Peyer's patch (tissue), 4 donors: ENCODE results near the gene MRAP.

Source experiments
- POLR2A ChIP-seq, 2 donors: fragments of 450-650 bp; IDR thresholded peaks; one replicate each; pipeline ENCODE4 v1.5.1; 2017; ENCODE audit warnings: antibody characterized with exemption in 2 of 2, mild to moderate bottlenecking in 2 of 2, moderate library complexity in 2 of 2
- TF ChIP-seq, protein P1 (sequence below), 6 experiments: fragments of 450-650 bp in 4 of 6; fragments of 200-600 bp in 2 of 6; sonication (generic) in 1 of 6; IDR thresholded peaks; one replicate each; pipeline ENCODE4 v1.5.1; 2017 to 2019; ENCODE audit warnings: antibody characterized with exemption in 6 of 6, mild to moderate bottlenecking in 3 of 6, moderate library complexity in 1 of 6

- TF ChIP-seq, protein P1, sequence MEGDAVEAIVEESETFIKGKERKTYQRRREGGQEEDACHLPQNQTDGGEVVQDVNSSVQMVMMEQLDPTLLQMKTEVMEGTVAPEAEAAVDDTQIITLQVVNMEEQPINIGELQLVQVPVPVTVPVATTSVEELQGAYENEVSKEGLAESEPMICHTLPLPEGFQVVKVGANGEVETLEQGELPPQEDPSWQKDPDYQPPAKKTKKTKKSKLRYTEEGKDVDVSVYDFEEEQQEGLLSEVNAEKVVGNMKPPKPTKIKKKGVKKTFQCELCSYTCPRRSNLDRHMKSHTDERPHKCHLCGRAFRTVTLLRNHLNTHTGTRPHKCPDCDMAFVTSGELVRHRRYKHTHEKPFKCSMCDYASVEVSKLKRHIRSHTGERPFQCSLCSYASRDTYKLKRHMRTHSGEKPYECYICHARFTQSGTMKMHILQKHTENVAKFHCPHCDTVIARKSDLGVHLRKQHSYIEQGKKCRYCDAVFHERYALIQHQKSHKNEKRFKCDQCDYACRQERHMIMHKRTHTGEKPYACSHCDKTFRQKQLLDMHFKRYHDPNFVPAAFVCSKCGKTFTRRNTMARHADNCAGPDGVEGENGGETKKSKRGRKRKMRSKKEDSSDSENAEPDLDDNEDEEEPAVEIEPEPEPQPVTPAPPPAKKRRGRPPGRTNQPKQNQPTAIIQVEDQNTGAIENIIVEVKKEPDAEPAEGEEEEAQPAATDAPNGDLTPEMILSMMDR (IDR thresholded peaks at IDR 0.05): no peak
- no peak for TF ChIP-seq POLR2A (IDR thresholded peaks at IDR 0.05)
These were observed 42.5 kb downstream of the MRAP start for GRCh38 chr21:32340863-32341848.
